Measurements from ENCODE around the gene WDR4. TPM values are rescaled to one million over a fixed set of nuclear protein-coding genes. Genes with fewer than 3 reads are reported as not detected.

Gene WDR4
- total RNA-seq, 1 experiment from 2014 or later = 42.6 TPM

DNA sequence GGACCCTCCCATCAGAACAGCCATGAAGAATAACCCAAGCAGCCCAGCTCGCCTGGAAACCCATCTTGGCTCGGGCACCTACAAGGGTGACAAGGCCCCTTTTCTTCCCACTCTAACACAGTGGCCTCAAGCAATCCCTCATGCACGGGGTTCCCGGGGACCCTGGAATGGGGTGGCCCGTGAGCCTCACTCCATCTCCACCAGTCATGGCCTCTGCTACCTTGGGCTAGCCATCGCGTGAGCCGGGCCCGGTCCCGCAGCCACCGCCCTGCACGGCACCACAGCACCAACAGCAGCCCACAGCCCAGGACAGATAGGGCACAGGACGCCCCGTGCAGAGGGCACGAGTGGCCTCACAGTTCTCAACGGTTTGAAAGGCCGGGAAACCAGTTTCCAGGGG is 19.0 kb downstream of the WDR4 start:
- DNase-seq (ENCODE audit: low spot score) (no peak), ATAC-seq (no peak)
- CTCF ChIA-PET = no interaction called here
- TF ChIP-seq ATF1 (CRISPR knock-in tag; IDR thresholded peaks at IDR 0.05) (no peak), NR2C2 (CRISPR knock-in tag; IDR thresholded peaks at IDR 0.05) (no peak), ZNF671 (CRISPR knock-in tag; IDR thresholded peaks at IDR 0.05) (no peak), CBFB (CRISPR knock-in tag; IDR thresholded peaks at IDR 0.05; ENCODE audit: low read depth) (no peak), EMX1 (CRISPR knock-in tag; IDR thresholded peaks at IDR 0.05) (no peak), ESRRA (CRISPR knock-in tag; IDR thresholded peaks at IDR 0.05; ENCODE audit: borderline replicate concordance) (no peak), ZNF532 (CRISPR knock-in tag; IDR thresholded peaks at IDR 0.05; ENCODE audit: borderline replicate concordance) (no peak), HMGA2 (CRISPR knock-in tag; IDR thresholded peaks at IDR 0.05) (no peak), ZNF425 (CRISPR knock-in tag; conservative IDR thresholded peaks at IDR 0.05) (no peak)
- TF ChIP-seq, protein P1, sequence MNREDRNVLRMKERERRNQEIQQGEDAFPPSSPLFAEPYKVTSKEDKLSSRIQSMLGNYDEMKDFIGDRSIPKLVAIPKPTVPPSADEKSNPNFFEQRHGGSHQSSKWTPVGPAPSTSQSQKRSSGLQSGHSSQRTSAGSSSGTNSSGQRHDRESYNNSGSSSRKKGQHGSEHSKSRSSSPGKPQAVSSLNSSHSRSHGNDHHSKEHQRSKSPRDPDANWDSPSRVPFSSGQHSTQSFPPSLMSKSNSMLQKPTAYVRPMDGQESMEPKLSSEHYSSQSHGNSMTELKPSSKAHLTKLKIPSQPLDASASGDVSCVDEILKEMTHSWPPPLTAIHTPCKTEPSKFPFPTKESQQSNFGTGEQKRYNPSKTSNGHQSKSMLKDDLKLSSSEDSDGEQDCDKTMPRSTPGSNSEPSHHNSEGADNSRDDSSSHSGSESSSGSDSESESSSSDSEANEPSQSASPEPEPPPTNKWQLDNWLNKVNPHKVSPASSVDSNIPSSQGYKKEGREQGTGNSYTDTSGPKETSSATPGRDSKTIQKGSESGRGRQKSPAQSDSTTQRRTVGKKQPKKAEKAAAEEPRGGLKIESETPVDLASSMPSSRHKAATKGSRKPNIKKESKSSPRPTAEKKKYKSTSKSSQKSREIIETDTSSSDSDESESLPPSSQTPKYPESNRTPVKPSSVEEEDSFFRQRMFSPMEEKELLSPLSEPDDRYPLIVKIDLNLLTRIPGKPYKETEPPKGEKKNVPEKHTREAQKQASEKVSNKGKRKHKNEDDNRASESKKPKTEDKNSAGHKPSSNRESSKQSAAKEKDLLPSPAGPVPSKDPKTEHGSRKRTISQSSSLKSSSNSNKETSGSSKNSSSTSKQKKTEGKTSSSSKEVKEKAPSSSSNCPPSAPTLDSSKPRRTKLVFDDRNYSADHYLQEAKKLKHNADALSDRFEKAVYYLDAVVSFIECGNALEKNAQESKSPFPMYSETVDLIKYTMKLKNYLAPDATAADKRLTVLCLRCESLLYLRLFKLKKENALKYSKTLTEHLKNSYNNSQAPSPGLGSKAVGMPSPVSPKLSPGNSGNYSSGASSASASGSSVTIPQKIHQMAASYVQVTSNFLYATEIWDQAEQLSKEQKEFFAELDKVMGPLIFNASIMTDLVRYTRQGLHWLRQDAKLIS (CRISPR knock-in tag; IDR thresholded peaks at IDR 0.05; ENCODE audit: borderline replicate concordance) = no peak
- TF ChIP-seq, protein P2, sequence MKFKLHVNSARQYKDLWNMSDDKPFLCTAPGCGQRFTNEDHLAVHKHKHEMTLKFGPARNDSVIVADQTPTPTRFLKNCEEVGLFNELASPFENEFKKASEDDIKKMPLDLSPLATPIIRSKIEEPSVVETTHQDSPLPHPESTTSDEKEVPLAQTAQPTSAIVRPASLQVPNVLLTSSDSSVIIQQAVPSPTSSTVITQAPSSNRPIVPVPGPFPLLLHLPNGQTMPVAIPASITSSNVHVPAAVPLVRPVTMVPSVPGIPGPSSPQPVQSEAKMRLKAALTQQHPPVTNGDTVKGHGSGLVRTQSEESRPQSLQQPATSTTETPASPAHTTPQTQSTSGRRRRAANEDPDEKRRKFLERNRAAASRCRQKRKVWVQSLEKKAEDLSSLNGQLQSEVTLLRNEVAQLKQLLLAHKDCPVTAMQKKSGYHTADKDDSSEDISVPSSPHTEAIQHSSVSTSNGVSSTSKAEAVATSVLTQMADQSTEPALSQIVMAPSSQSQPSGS (CRISPR knock-in tag; IDR thresholded peaks at IDR 0.05; ENCODE audit: borderline replicate concordance, low read depth) = no peak
- TF ChIP-seq, protein P3, sequence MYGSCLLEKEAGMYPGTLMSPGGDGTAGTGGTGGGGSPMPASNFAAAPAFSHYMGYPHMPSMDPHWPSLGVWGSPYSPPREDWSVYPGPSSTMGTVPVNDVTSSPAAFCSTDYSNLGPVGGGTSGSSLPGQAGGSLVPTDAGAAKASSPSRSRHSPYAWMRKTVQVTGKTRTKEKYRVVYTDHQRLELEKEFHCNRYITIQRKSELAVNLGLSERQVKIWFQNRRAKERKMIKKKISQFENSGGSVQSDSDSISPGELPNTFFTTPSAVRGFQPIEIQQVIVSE (CRISPR knock-in tag; IDR thresholded peaks at IDR 0.05; ENCODE audit: borderline replicate concordance) = no peak
- H3K9me3 Mint-ChIP-seq = no peaks in the 10 kb centered on the region
- no peaks in the 10 kb centered on the region for H3K27me3 Mint-ChIP-seq (ENCODE audit: low read depth)
- peaks cover 56% of the 10 kb centered on the region for H3K36me3 Mint-ChIP-seq
- POLR2A ChIA-PET = no interaction called here
- no peak overlapping the region for H3K4me3 Mint-ChIP-seq
- peaks cover 2% of the 10 kb centered on the region for H3K4me1 Mint-ChIP-seq
- H3K27ac Mint-ChIP-seq = no peak overlapping the region

DNA sequence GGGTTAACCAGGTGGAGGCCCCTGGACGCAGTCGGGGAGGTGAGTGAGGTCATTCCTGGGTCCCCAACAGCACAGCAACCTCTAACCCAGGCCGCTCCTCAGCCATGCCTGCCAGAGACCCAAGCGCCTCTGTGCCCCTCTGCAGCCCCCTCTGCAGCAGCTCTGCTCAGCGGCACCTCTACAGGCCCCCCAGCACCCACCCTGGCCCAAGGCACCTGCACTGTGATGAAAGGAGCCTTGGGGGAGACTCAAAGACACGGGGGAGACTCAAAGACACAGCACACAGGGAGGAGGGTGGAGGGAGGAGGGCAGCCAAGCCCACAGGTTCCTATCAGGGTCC is 19.5 kb downstream of the WDR4 start:
- ATAC-seq (no peak), DNase-seq (ENCODE audit: low spot score) (no peak)
- Mint-ChIP-seq H3K27ac (no peak overlapping the region), H3K4me1 (peaks cover 2% of the 10 kb centered on the region), H3K27me3 (ENCODE audit: low read depth) (no peaks in the 10 kb centered on the region), H3K9me3 (no peaks in the 10 kb centered on the region), H3K36me3 (peaks cover 59% of the 10 kb centered on the region), H3K4me3 (no peak overlapping the region)
- TF ChIP-seq USF2 (CRISPR knock-in tag; IDR thresholded peaks at IDR 0.05) = no peak
- TF ChIP-seq SMAD3 (CRISPR knock-in tag; IDR thresholded peaks at IDR 0.05; ENCODE audit: borderline replicate concordance) = no peak
- no peak for TF ChIP-seq PRRX2 (CRISPR knock-in tag; IDR thresholded peaks at IDR 0.05)
- TF ChIP-seq SOX15 (CRISPR knock-in tag; IDR thresholded peaks at IDR 0.05) = no peak
- TF ChIP-seq ZNF671 (CRISPR knock-in tag; IDR thresholded peaks at IDR 0.05) = no peak
- TF ChIP-seq HMGA2 (CRISPR knock-in tag; IDR thresholded peaks at IDR 0.05) = no peak
- no peak for TF ChIP-seq NFE2L1 (CRISPR knock-in tag; IDR thresholded peaks at IDR 0.05)
- TF ChIP-seq ZNF423 (CRISPR knock-in tag; IDR thresholded peaks at IDR 0.05) = no peak
- TF ChIP-seq STAT6 (CRISPR knock-in tag; conservative IDR thresholded peaks at IDR 0.05; ENCODE audit: low read depth) = no peak
- ChIA-PET POLR2A (no interaction called here), CTCF (no interaction called here)
